ENCODE results near the gene TBXT.

GRCh38 chr6:166167258-166167731 is 356 bp downstream of the TBXT start:
- TF ChIP-seq, protein P1, sequence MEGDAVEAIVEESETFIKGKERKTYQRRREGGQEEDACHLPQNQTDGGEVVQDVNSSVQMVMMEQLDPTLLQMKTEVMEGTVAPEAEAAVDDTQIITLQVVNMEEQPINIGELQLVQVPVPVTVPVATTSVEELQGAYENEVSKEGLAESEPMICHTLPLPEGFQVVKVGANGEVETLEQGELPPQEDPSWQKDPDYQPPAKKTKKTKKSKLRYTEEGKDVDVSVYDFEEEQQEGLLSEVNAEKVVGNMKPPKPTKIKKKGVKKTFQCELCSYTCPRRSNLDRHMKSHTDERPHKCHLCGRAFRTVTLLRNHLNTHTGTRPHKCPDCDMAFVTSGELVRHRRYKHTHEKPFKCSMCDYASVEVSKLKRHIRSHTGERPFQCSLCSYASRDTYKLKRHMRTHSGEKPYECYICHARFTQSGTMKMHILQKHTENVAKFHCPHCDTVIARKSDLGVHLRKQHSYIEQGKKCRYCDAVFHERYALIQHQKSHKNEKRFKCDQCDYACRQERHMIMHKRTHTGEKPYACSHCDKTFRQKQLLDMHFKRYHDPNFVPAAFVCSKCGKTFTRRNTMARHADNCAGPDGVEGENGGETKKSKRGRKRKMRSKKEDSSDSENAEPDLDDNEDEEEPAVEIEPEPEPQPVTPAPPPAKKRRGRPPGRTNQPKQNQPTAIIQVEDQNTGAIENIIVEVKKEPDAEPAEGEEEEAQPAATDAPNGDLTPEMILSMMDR (IDR thresholded peaks at IDR 0.05) = no peak
- no peak for TF ChIP-seq POLR2A (IDR thresholded peaks at IDR 0.05)

Data from thyroid gland (tissue), 4 donors.